ENCODE results near the gene SNX20.

The SNX20 gene

DNA sequence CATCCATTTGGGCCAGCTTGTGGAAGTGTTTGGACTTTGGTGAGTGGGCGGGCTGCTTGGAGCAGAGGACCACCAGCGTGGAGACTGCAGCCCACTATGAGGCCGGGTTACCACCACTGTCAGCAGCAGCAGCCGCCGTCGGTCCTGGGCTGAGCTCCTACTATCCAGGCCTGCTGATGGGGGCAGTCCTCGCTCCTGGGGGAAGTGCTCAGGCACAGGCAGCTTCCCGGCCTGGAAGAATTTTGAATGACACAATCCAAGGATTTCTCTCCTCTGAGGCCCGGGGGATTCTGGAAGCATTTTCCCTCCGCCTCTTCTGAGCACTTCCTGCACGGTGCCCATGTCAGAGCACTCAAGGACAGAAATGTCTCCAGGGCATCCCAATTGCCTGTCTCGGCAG lies 7.0 kb upstream of the SNX20 start:
- no peak for FAIRE-seq
- TF ChIP-seq CTCF (IDR thresholded peaks at IDR 0.05; ENCODE audit: insufficient read depth, missing control alignments) = no peak
- no peak for DNase-seq (ENCODE audit: insufficient read length, low spot score)

DNA sequence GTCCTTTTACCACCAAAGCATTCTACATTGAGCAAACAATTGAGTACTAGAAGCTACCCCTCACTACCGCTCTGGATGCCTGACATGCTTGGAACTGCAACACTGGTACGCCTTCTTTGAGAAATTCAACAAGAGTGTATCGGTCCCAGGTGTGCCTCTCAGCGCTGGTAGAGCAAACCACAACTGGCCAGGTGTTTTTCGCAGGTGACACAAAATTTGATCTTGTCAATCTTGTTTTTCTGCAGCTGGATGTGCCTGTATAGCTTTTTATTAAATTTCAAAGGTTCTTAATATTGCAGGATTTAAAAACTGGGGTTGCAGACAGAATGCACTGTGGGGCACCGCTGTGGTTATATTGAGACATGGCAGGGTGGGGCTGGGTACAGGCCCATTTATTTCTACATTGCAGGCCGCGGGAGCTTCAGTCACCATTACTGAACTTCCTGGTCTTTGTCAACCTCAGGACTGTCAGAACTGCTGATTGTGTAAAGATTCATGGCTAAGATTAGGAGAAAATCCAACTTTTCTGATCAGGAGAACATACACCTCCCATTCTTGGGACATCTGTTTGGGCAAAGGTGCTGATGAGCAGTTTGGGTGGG lies 4.5 kb upstream of the SNX20 start:
- no peak for FAIRE-seq
- TF ChIP-seq CTCF (IDR thresholded peaks at IDR 0.05; ENCODE audit: insufficient read depth, missing control alignments) = no peak

DNA sequence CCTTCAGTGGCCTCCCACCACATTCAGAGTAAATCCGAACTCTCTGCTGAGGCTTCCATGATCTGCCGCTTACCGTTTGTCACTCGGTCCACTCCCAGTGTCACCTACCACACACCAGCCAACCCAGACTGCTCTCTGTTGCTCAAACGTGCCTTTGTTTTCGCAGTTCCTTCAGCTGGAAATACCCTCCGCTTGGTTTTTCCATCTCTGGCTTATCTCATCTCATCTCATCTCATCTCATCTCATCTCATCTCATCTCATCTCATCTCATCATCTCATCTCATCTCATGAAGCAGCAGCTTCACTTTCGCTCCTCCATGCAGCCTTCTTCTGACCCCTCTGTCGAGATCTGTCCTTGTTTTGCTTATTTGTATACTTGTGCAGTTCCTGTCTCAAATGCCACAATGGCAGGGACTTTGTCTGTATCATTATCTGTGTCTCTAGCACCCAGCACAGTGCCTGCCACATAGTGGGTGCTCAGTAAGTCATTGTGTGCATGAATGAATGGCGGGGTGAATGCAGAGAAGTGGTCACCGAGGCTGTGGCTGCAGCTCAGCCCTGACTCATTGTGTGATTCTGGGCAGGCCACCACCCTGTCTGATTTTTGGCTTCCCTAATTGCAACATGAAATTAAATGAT lies 3.8 kb upstream of the SNX20 start:
- FAIRE-seq (no peak), DNase-seq (ENCODE audit: insufficient read length, low spot score) (no peak)
- TF ChIP-seq CTCF (IDR thresholded peaks at IDR 0.05; ENCODE audit: insufficient read depth, missing control alignments) = no peak

More for the DNA sequence above, 4.5 kb upstream of the SNX20 start:
- DNase-seq (ENCODE audit: insufficient read length, low spot score) = no peak

GRCh38 chr16:50683689-50684374 lies 2.7 kb upstream of the SNX20 start:
- DNase-seq (ENCODE audit: insufficient read length, low spot score) (no peak), FAIRE-seq (no peak)
- no peak for TF ChIP-seq CTCF (IDR thresholded peaks at IDR 0.05; ENCODE audit: insufficient read depth, missing control alignments)

GRCh38 chr16:50680556-50680893 lies 587 bp downstream of the SNX20 start:
- FAIRE-seq = no peak
- DNase-seq (ENCODE audit: insufficient read length, low spot score) = no peak
- TF ChIP-seq CTCF (IDR thresholded peaks at IDR 0.05; ENCODE audit: insufficient read depth, missing control alignments) = no peak

DNA sequence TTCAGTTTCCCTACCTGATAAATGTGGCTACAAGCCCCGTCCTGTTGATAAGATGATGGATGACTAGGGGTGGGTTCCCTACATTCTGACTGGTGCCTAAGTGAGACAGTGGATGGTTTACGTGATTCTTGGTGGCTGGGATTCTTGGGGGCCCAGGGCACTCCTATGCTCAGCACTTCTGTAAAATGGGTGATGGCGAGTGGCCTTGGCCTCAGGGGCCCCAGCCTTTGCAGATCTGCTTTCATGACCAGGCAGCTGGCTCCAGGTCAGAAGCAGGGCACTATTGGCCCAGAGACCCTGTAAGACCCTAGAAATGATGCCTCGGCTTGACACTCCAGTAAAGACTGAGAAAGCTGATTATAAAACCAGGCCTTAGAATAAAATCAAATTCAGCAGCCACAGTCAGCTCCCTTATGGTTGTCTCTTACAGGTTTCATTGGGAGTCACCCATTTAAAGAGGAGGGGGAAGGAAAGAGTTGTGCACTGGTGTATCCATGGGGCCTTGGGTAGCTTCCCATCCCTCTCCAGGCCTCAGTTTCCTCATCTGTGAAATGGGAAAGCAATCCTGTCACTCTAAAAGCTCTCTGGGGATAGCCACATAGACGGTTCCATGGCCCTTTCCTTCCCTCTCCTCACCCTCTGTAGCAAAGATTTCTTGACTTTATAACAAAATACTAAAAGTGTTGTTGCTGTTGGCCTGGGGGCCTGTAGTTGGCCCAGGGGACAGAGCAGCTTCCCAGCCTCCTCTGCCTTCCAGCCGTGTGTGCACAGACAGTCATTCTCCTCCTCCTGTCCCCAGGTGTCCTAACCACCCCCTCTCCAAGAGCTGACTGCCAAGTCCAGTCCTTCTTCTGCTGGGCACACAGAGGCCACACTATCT lies 1.2 kb downstream of the SNX20 start:
- DNase-seq (ENCODE audit: insufficient read length, low spot score) = no peak
- no peak for FAIRE-seq
- TF ChIP-seq CTCF (IDR thresholded peaks at IDR 0.05; ENCODE audit: insufficient read depth, missing control alignments) = no peak
